WI38 (cell line): ENCODE measurements around the gene APPL2.

Experiments
- H3K4me3 ChIP-seq: 2 replicates; pipeline ENCODE4 v1.5.1; 2011; ENCODE audit warnings: low read depth, mild to moderate bottlenecking, control low read depth, low read length
- TF ChIP-seq, protein P1 (sequence below): IDR thresholded peaks from 2 replicates; pipeline ENCODE4 v1.5.1; 2012; ENCODE audit warnings: low read depth, mild to moderate bottlenecking, control low read depth, low read length

The APPL2 gene

DNA sequence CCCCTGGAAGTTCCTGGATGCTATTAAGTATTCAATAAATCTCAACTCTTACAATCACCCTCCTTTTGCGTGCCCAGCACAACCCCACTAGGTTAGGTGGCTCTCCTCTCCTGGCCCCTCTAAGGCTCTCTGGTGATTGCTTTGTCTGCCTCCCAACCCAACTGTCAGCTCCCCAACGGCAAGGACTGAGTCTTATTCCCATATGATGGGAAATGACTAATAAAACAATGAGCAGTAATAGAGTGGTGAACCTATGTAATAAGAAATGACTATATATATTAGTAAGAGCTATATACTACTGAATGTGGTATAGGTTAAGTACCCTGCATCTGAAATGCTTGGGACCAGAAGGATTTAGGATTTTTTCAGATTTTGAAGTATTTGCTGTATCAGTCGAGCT is 8.1 kb downstream of the APPL2 start:
- TF ChIP-seq, protein P1, sequence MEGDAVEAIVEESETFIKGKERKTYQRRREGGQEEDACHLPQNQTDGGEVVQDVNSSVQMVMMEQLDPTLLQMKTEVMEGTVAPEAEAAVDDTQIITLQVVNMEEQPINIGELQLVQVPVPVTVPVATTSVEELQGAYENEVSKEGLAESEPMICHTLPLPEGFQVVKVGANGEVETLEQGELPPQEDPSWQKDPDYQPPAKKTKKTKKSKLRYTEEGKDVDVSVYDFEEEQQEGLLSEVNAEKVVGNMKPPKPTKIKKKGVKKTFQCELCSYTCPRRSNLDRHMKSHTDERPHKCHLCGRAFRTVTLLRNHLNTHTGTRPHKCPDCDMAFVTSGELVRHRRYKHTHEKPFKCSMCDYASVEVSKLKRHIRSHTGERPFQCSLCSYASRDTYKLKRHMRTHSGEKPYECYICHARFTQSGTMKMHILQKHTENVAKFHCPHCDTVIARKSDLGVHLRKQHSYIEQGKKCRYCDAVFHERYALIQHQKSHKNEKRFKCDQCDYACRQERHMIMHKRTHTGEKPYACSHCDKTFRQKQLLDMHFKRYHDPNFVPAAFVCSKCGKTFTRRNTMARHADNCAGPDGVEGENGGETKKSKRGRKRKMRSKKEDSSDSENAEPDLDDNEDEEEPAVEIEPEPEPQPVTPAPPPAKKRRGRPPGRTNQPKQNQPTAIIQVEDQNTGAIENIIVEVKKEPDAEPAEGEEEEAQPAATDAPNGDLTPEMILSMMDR: no peak
- H3K4me3 ChIP-seq: no peak overlapping the region

DNA sequence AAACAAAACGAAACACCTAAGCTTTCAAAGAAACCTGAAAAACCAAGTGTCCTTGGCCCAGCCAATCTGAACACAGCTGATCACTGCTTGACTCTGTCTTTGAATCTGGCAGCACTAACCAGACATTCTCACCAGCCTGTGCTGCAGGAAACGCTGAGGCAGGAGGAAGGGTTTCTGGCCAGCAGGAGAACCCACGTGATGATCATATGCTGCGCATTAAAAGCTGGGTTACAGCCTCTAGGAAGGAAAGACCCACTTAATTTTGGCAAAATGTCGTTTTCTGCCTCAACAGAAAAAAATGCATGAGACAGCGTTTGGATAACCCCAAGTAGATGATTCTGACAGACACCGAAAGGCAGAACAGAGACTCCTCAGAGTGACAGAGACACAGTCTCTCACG is 9.8 kb downstream of the APPL2 start:
- H3K4me3 ChIP-seq: no peak overlapping the region
- TF ChIP-seq, protein P1: no peak

GRCh38 chr12:105225505-105226015 is 10.4 kb downstream of the APPL2 start:
- TF ChIP-seq, protein P1: no peak
- H3K4me3 ChIP-seq: no peak overlapping the region

GRCh38 chr12:105224399-105224798 is 11.6 kb downstream of the APPL2 start:
- TF ChIP-seq, protein P1: no peak
- H3K4me3 ChIP-seq: no peak overlapping the region

DNA sequence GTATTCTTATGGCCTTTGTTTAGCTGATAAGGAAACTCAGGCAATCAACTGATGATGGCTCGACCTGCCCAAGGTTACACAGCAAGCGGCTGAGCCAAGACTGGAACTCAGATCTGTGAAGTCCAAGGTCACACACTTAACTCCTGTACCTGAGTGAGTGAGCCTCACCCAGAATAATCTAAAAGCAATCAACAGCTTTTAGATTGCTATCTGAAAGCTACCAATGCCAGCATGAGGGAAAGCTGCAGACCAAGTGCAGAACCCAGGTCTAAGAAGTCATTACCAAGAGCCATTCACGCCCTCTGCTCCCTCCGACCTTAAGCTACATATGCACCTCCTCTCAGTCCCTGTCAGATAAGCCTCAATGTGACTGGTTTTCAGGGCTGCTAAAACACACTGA is 12.1 kb downstream of the APPL2 start:
- TF ChIP-seq, protein P1: no peak
- no peak overlapping the region for H3K4me3 ChIP-seq

- TF ChIP-seq, protein P1: no peak
- no peak overlapping the region for H3K4me3 ChIP-seq
These were observed 12.6 kb downstream of the APPL2 start for GRCh38 chr12:105223352-105223845.

- no peak overlapping the region for H3K4me3 ChIP-seq
- TF ChIP-seq, protein P1: no peak
These were observed 13.1 kb downstream of the APPL2 start for GRCh38 chr12:105222726-105223351.
